Tibial artery (tissue), 4 donors: ENCODE measurements around the gene RHNO1.
"Not testable (repeated sequence)": the region's sequence is repeated elsewhere in the genome, so short reads cannot be mapped to it uniquely, and the experiment has no call there.

ENCODE experiments used
- DNase-seq, 2 donors: peaks; one replicate each; pipeline ENCODE4 v3.0.0-alpha.2; 2019
- H3K27ac ChIP-seq, 2 donors: fragments of 200-600 bp; sonication (generic) in 1 of 2; 1 replicate in 1 of 2; 2 replicates in 1 of 2; pipeline ENCODE4 v1.5.1; 2018 to 2019; ENCODE audit warnings: mild to moderate bottlenecking in 1 of 2
- H3K27me3 ChIP-seq, 2 donors: fragments of 200-600 bp; sonication (generic) in 1 of 2; one replicate each; pipeline versions ENCODE4 v1.5.1 to v1.6.0; 2016 to 2019
- H3K36me3 ChIP-seq, 3 donors: fragments of 200-600 bp; sonication (generic) in 2 of 3; one replicate each; pipeline ENCODE4 v1.5.1; 2016 to 2019; ENCODE audit warnings: mild to moderate bottlenecking in 2 of 3
- H3K4me1 ChIP-seq, 4 donors: fragments of 200-600 bp; sonication (generic) in 2 of 4; 1 replicate in 3 of 4; 2 replicates in 1 of 4; pipeline ENCODE4 v1.5.1; 2016 to 2019
- H3K4me3 ChIP-seq, 2 donors: fragments of 200-600 bp; sonication (generic) in 1 of 2; 1 replicate in 1 of 2; 2 replicates in 1 of 2; pipeline ENCODE4 v1.5.1; 2018 to 2019; ENCODE audit warnings: mild to moderate bottlenecking in 2 of 2
- H3K9me3 ChIP-seq, 3 donors: fragments of 200-600 bp; sonication (generic) in 1 of 3; one replicate each; pipeline ENCODE4 v1.5.1; 2016 to 2019
- intact Hi-C: fragments of 100-400 bp; cut with DNase I; formaldehyde crosslinking; loops from one replicate; pipeline ENCODE4 v1.15.0; 2023; ENCODE audit warnings: low total_unique reads
- TF ChIP-seq, protein P1 (sequence below), 2 experiments: fragments of 200-600 bp in 1 of 2; fragments of 450-650 bp in 1 of 2; IDR thresholded peaks; one replicate each; pipeline ENCODE4 v1.5.1; 2017 to 2019; ENCODE audit warnings: antibody characterized with exemption in 2 of 2, mild to moderate bottlenecking in 1 of 2, moderate library complexity in 1 of 2

The RHNO1 gene

GRCh38 chr12:2858944-2859421, 18.0 kb upstream of the RHNO1 start:
- intact Hi-C loops: loop anchor here (10.0 kb wide), 1 partner anchor 176 kb away; no protein-coding TSS in a partner anchor
- no peaks in the 10 kb centered on the region for H3K9me3 ChIP-seq
- no peaks in the 10 kb centered on the region for H3K27me3 ChIP-seq
- no peak overlapping the region for H3K4me3 ChIP-seq
- H3K36me3 ChIP-seq: peaks cover 0 to 19% (median 0%) of the 10 kb centered on the region in 3 donors
- TF ChIP-seq, protein P1, sequence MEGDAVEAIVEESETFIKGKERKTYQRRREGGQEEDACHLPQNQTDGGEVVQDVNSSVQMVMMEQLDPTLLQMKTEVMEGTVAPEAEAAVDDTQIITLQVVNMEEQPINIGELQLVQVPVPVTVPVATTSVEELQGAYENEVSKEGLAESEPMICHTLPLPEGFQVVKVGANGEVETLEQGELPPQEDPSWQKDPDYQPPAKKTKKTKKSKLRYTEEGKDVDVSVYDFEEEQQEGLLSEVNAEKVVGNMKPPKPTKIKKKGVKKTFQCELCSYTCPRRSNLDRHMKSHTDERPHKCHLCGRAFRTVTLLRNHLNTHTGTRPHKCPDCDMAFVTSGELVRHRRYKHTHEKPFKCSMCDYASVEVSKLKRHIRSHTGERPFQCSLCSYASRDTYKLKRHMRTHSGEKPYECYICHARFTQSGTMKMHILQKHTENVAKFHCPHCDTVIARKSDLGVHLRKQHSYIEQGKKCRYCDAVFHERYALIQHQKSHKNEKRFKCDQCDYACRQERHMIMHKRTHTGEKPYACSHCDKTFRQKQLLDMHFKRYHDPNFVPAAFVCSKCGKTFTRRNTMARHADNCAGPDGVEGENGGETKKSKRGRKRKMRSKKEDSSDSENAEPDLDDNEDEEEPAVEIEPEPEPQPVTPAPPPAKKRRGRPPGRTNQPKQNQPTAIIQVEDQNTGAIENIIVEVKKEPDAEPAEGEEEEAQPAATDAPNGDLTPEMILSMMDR (IDR thresholded peaks at IDR 0.05): no peak
- H3K27ac ChIP-seq: no peak overlapping the region
- peaks cover 0 to 11% (median 0%) of the 10 kb centered on the region in 4 donors for H3K4me1 ChIP-seq
- no peak for DNase-seq

- TF ChIP-seq, protein P1 (IDR thresholded peaks at IDR 0.05): no peak
- H3K27ac ChIP-seq: no peak overlapping the region
- no peak for DNase-seq
- H3K27me3 ChIP-seq: no peaks in the 10 kb centered on the region
- H3K4me1 ChIP-seq: peaks cover 0 to 11% (median 0%) of the 10 kb centered on the region in 4 donors
- intact Hi-C loops: no loop called here
- no peaks in the 10 kb centered on the region for H3K9me3 ChIP-seq
- peaks cover 0 to 10% (median 0%) of the 10 kb centered on the region in 3 donors for H3K36me3 ChIP-seq
- no peak overlapping the region for H3K4me3 ChIP-seq
These were observed 16.9 kb upstream of the RHNO1 start for GRCh38 chr12:2860170-2860569.

DNA sequence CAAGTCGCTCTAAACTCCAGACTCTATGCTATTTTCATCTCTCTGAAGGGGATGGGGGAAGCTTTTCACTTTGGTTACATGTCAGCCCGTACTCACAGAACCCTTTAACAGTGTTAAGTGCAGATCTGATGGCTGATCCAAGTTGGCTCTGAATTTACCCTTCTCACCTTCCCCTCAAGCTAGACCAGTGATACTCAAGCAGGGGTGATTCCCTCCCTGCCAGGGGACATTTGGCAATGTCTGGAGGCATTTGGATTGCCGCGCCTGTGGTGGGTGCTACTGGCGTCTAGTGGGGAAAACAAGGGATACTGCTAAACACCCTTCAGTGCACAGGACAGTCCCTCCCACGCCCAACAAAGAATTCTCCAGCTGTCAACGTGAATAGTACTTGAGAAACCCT, 14.1 kb upstream of the RHNO1 start:
- intact Hi-C loops: no loop called here
- DNase-seq: no peak
- Histone ChIP-seq H3K9me3 (no peaks in the 10 kb centered on the region), H3K4me3 (no peak overlapping the region), H3K27ac (no peak overlapping the region), H3K36me3 (no peaks in the 10 kb centered on the region), H3K27me3 (no peaks in the 10 kb centered on the region), H3K4me1 (no peaks in the 10 kb centered on the region)
- TF ChIP-seq, protein P1 (IDR thresholded peaks at IDR 0.05): no peak

DNA sequence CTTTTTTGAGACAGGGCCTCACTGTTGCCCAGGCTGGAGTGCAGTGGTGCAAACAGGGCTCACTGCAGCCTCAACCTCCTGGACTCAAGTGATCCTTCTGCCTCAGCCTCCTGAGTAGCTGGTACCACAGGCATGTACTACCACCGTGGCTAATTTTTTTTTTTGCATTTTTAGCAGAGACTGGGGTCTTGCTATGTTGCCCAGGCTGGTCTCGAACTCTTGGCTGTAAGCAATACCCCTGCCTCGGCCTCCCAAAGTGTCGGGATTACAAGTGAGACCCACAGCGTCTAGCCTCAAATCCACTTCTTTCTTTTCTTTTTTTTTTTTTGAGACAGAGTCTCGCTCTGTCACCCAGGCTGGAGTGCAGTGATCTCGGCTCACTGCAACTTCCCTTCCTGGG, 13.6 kb upstream of the RHNO1 start:
- not testable (repeated sequence) for H3K27me3 ChIP-seq

GRCh38 chr12:2864198-2864597, 12.8 kb upstream of the RHNO1 start:
- Histone ChIP-seq H3K27ac (no peak overlapping the region), H3K9me3 (no peaks in the 10 kb centered on the region), H3K36me3 (no peaks in the 10 kb centered on the region), H3K4me1 (no peaks in the 10 kb centered on the region), H3K4me3 (no peak overlapping the region), H3K27me3 (no peaks in the 10 kb centered on the region)
- TF ChIP-seq, protein P1 (IDR thresholded peaks at IDR 0.05): no peak
- DNase-seq: no peak
- intact Hi-C loops: no loop called here

More for the DNA sequence above, 13.6 kb upstream of the RHNO1 start:
- DNase-seq, H3K9me3 ChIP-seq, H3K36me3 ChIP-seq, H3K27ac ChIP-seq, intact Hi-C loops, H3K4me1 ChIP-seq, H3K4me3 ChIP-seq: not testable (repeated sequence)

DNA sequence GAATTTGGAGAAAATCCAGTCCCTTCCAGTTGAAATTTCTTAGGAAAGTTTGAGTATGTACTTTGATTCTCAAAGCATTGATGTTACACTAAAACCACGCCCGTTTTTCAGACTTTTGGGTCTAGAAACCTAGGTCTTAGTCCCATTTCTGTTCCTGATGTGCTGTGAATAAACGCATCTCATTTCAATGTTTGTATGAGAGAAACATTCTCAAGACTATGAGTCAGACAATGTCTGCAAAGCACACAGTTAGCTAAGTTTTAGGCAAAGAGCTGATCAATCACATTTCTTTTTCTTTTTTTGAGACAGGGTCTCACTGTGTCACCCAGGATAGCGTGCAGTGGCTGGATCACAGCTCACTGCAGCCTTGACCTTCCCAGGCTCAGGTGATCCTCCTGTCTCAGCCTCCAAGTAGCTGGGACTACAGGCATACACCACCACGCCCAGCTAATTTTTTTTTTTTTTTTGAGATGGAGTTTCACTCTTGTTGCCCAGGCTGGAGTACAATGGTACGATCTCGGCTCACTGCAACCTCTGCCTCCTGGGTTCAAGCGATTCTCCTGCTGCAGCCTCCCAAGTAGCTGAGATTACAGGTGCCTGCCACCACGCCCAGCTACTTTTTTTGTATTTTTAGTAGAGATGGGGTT, 7.9 kb upstream of the RHNO1 start:
- intact Hi-C loops, H3K4me3 ChIP-seq, H3K27me3 ChIP-seq, H3K27ac ChIP-seq, H3K9me3 ChIP-seq, DNase-seq, H3K36me3 ChIP-seq, H3K4me1 ChIP-seq: not testable (repeated sequence)
